Measurements from ENCODE around the gene CLEC2A.

- TF ChIP-seq CTCF (IDR thresholded peaks at IDR 0.05) (no peak), POLR2A (IDR thresholded peaks at IDR 0.05) (no peak)
Observed at GRCh38 chr12:9933958-9934357, 1.8 kb upstream of the CLEC2A start.

All from tibial nerve (tissue), 3 donors.